ENCODE results near the gene KLK6.

- no peak for TF ChIP-seq CTCF (IDR thresholded peaks at IDR 0.05)
- no peak for TF ChIP-seq POLR2A (IDR thresholded peaks at IDR 0.05)
- TF ChIP-seq POLR2AphosphoS5 (IDR thresholded peaks at IDR 0.05; ENCODE audit: insufficient read depth in 1 of 2, low read depth in 1 of 2) = no peak
Measured at GRCh38 chr19:51001515-51001914, 32.1 kb upstream of the KLK6 start, which contains the start of gene KLK8.
